HCT116 (cell line): ENCODE measurements around the gene LYST. TPM values are rescaled to one million over a fixed set of nuclear protein-coding genes. Genes with fewer than 3 reads are reported as not detected.

Experiments used
- ATAC-seq: fragments of 200-7000 bp; cut with Tn5 transposase; 2 replicates; pipeline ENCODE4 v1.9.1; 2020; ENCODE audit warnings: mild to moderate bottlenecking, moderate library complexity
- BruUV-seq: library from RNA; stranded (reverse); fragments of 400-500 nt; replicated peaks from 2 replicates; lab custom pipeline; 2021; lab: Mats Ljungman, UMichigan
- CTCF ChIA-PET: fragments of 300-600 bp; sonication (Branson Sonifier 250); formaldehyde crosslinking; loops from one replicate; lab custom pipeline; 2021; ENCODE audit warnings: antibody characterized with exemption; lab: Charles Lee
- POLR2A ChIA-PET: fragments of 300-600, 350-600 bp; sonication (Branson Sonifier 250); formaldehyde crosslinking; loops from one replicate; lab custom pipeline; 2021; ENCODE audit warnings: antibody characterized with exemption; lab: Charles Lee
- RAD21 ChIA-PET, 2 experiments: fragments of 300-600 bp; sonication (Branson Sonifier 250); formaldehyde crosslinking; loops; one replicate each; lab custom pipeline; 2023; ENCODE audit warnings: low total read pairs in 2 of 2; ENCODE audit not compliant: uncharacterized antibody in 2 of 2, unreplicated experiment in 2 of 2, low non-redundant PET in 1 of 2; lab: Charles Lee
- DNase-seq: peaks from one replicate; pipeline ENCODE4 v3.0.0-alpha.2; 2010; ENCODE audit warnings: low read depth, low spot score
- H2AFZ ChIP-seq: fragments of 200-600 bp; shearing (Covaris generic), sonication (generic); 2 replicates; pipeline ENCODE4 v1.6.1; 2017; ENCODE audit warnings: low read depth, mixed run types, mixed read lengths, antibody characterized with exemption, low read length; ENCODE audit not compliant: poor library complexity, severe bottlenecking
- H3K27ac ChIP-seq: 2 replicates; pipeline ENCODE4 v1.5.1; 2012; ENCODE audit warnings: low read depth, low read length
- H3K27me3 ChIP-seq: fragments of 200-600 bp; sonication (generic); 2 replicates; pipeline ENCODE4 v1.6.1; 2016; ENCODE audit warnings: mixed run types, low read length, mixed read lengths; ENCODE audit not compliant: insufficient read depth
- H3K36me3 ChIP-seq, 2 experiments: fragments of 200-500 bp in 1 of 2; fragments of 200-600 bp in 1 of 2; sonication (Bioruptor generic) in 1 of 2; sonication (generic) in 1 of 2; 2 replicates each; pipeline versions ENCODE4 v1.5.1 to v1.6.1; 2014 to 2016; ENCODE audit warnings: low read length in 2 of 2, inconsistent platforms in 1 of 2, mixed read lengths in 1 of 2, mixed run types in 1 of 2; ENCODE audit not compliant: insufficient read depth in 2 of 2, control insufficient read depth in 1 of 2
- H3K4me1 ChIP-seq, 2 experiments: fragments of 200-600 bp in 1 of 2; sonication (generic) in 1 of 2; 2 replicates each; pipeline versions ENCODE4 v1.5.1 to v1.6.1; 2012 to 2017; ENCODE audit warnings: low read length in 2 of 2, inconsistent platforms in 1 of 2, mild to moderate bottlenecking in 1 of 2, mixed read lengths in 1 of 2, mixed run types in 1 of 2, moderate library complexity in 1 of 2; ENCODE audit not compliant: insufficient read depth in 2 of 2, control insufficient read depth in 1 of 2
- H3K4me2 ChIP-seq: fragments of 200-600 bp; sonication (generic); 2 replicates; pipeline ENCODE4 v1.6.1; 2017; ENCODE audit warnings: mixed run types, low read length, mixed read lengths
- H3K4me3 ChIP-seq, 2 experiments: fragments of 200-600 bp in 1 of 2; sonication (generic) in 1 of 2; replicated peaks in 1 of 2; 2 replicates each; pipeline ENCODE4 v1.5.1; 2011 to 2016; ENCODE audit warnings: low read length in 2 of 2, control low read depth in 1 of 2, low read depth in 1 of 2, mild to moderate bottlenecking in 1 of 2, mixed read lengths in 1 of 2, mixed run types in 1 of 2
- H3K79me2 ChIP-seq: fragments of 200-600 bp; sonication (generic); 2 replicates; pipeline ENCODE4 v1.6.1; 2017; ENCODE audit warnings: mild to moderate bottlenecking, mixed run types, low read length, moderate library complexity, mixed read lengths; ENCODE audit not compliant: insufficient read depth
- H3K9ac ChIP-seq: fragments of 200-600 bp; sonication (generic); 2 replicates; pipeline ENCODE4 v1.6.1; 2016; ENCODE audit warnings: low read length, mixed read lengths
- H3K9me2 ChIP-seq: fragments of 200-600 bp; sonication (generic), shearing (Covaris generic); 2 replicates; pipeline ENCODE4 v1.6.1; 2017; ENCODE audit warnings: mixed run types, mild to moderate bottlenecking, moderate library complexity; ENCODE audit not compliant: insufficient read depth
- H3K9me3 ChIP-seq, 2 experiments: fragments of 200-500 bp in 1 of 2; fragments of 200-600 bp in 1 of 2; sonication (Bioruptor generic) in 1 of 2; sonication (generic) in 1 of 2; 2 replicates each; pipeline ENCODE4 v1.6.1; 2014 to 2017; ENCODE audit warnings: low read length in 2 of 2, mixed read lengths in 2 of 2, inconsistent platforms in 1 of 2, low read depth in 1 of 2, mild to moderate bottlenecking in 1 of 2, mixed run types in 1 of 2, moderate library complexity in 1 of 2; ENCODE audit not compliant: control insufficient read depth in 1 of 2, insufficient read depth in 1 of 2
- H4K20me1 ChIP-seq: fragments of 200-600 bp; sonication (generic), shearing (Covaris generic); 2 replicates; pipeline ENCODE4 v1.6.1; 2017; ENCODE audit warnings: mixed run types, mild to moderate bottlenecking, moderate library complexity; ENCODE audit not compliant: insufficient read depth
- CTCF ChIP-seq, 3 experiments: fragments of 200-600 bp in 1 of 3; sonication (generic) in 1 of 3; IDR thresholded peaks in 2 of 3; conservative IDR thresholded peaks in 1 of 3; 2 replicates each; pipeline ENCODE4 v1.5.1; 2012 to 2017; ENCODE audit warnings: low read depth in 2 of 3, low read length in 2 of 3, antibody characterized with exemption in 1 of 3, borderline replicate concordance in 1 of 3, control low read depth in 1 of 3, mild to moderate bottlenecking in 1 of 3, mixed read lengths in 1 of 3, mixed run types in 1 of 3, moderate library complexity in 1 of 3; ENCODE audit not compliant: insufficient read depth in 1 of 3
- EGR1 ChIP-seq: IDR thresholded peaks from 2 replicates; pipeline ENCODE4 v1.6.1; 2012; ENCODE audit warnings: low read depth
- REST ChIP-seq: IDR thresholded peaks from 2 replicates; pipeline ENCODE4 v1.6.1; 2012; ENCODE audit warnings: low read depth
- TCF7L2 ChIP-seq: IDR thresholded peaks from 2 replicates; pipeline ENCODE4 v1.7.0; 2011; ENCODE audit warnings: borderline replicate concordance, inconsistent platforms; ENCODE audit not compliant: insufficient read depth, insufficient read length; ENCODE audit errors: extremely low read depth
- ZNF274 ChIP-seq: fragments of 200-500 bp; sonication (Bioruptor generic); IDR thresholded peaks from 2 replicates; pipeline ENCODE4 v1.6.1; 2014; ENCODE audit warnings: mild to moderate bottlenecking, low read depth, low read length, inconsistent platforms
- intact Hi-C: fragments of 100-400 bp; cut with micrococcal nuclease; formaldehyde crosslinking; loops from 2 replicates; pipeline ENCODE4 v1.10.0; 2022
- total RNA-seq: library from RNA; stranded (reverse); gene quantifications from one replicate; pipeline ENCODE4 v1.2.1, GENCODE V29; 2021; ENCODE audit not compliant: unreplicated experiment

LYST gene
- total RNA-seq, 1 experiment from 2014 or later, result 6.6 TPM

GRCh38 chr1:235749755-235750300, 116.9 kb downstream of the LYST start:
- CTCF ChIA-PET, result interaction anchor here (1.1 kb wide), 1 partner anchor 149 kb away, joined by 3 read pairs; no protein-coding TSS in a partner anchor
- ATAC-seq (no peak), DNase-seq (no peak)
- H3K9me2 ChIP-seq, result no peaks in the 10 kb centered on the region
- no TSS peak for BruUV-seq
- RAD21 ChIA-PET, result no interaction called here
- H3K9me3 ChIP-seq, result no peaks in the 10 kb centered on the region
- H3K79me2 ChIP-seq, result no peaks in the 10 kb centered on the region
- no peak overlapping the region for H2AFZ ChIP-seq
- TF ChIP-seq CTCF (IDR thresholded peaks at IDR 0.05 in 2 of 3, conservative IDR thresholded peaks at IDR 0.05 in 1 of 3; ENCODE audit: borderline replicate concordance in 1 of 3, insufficient read depth in 1 of 3, low read depth in 2 of 3, low read length in 2 of 3), result no peak
- TF ChIP-seq REST, result no peak
- no peak for TF ChIP-seq EGR1
- TF ChIP-seq TCF7L2, result no peak
- TF ChIP-seq ZNF274, result no peak
- H3K36me3 ChIP-seq, result no peaks in the 10 kb centered on the region
- POLR2A ChIA-PET, result no interaction called here
- no peak overlapping the region for H3K9ac ChIP-seq
- no peak overlapping the region for H3K4me3 ChIP-seq
- no peak overlapping the region for H3K4me2 ChIP-seq
- intact Hi-C loops, result no loop called here
- no peaks in the 10 kb centered on the region for H4K20me1 ChIP-seq
- H3K4me1 ChIP-seq, result no peaks in the 10 kb centered on the region
- H3K27me3 ChIP-seq, result no peaks in the 10 kb centered on the region
- no peak overlapping the region for H3K27ac ChIP-seq
